COLO668 (cell line): ENCODE measurements around the gene TTC7B.
A peak's percentile ranks its signal among the peaks of the same experiment; 100 is the strongest.

Experiments used
- DNase-seq: peaks from one replicate; lab custom pipeline; 2025; ENCODE audit not compliant: unreplicated experiment; lab: John Stamatoyannopoulos, UW

Gene TTC7B

GRCh38 chr14:90579816-90580215, 236.4 kb downstream of the TTC7B start:
- no peak for DNase-seq

DNA sequence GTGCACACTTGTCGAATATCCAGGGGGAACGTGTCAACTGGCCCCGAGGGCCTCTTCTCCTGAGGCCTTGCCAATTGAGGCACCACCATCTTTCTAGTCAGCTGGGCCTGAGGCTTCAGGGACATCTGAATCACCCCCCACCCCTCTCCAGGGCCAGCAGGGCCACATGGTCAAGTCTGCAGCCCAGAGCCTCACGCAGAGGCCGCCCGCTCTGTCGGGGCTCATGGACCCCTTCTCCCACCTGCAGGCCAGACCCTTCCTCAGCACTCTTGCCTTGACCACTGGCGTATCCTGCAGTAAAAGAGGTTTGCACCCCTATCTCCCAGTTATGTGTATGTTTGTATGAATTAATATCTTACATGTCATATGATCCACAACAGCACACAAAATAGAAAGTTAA, 237.1 kb downstream of the TTC7B start:
- no peak for DNase-seq

GRCh38 chr14:90578283-90578985, 237.8 kb downstream of the TTC7B start:
- DNase-seq: no peak

- no peak for DNase-seq
These were observed 238.5 kb downstream of the TTC7B start for GRCh38 chr14:90577661-90578282.

- peak; percentile 20 for DNase-seq
These were observed 239.1 kb downstream of the TTC7B start for GRCh38 chr14:90576981-90577660.

- no peak for DNase-seq
These were observed 239.6 kb downstream of the TTC7B start for GRCh38 chr14:90576581-90576980.

DNA sequence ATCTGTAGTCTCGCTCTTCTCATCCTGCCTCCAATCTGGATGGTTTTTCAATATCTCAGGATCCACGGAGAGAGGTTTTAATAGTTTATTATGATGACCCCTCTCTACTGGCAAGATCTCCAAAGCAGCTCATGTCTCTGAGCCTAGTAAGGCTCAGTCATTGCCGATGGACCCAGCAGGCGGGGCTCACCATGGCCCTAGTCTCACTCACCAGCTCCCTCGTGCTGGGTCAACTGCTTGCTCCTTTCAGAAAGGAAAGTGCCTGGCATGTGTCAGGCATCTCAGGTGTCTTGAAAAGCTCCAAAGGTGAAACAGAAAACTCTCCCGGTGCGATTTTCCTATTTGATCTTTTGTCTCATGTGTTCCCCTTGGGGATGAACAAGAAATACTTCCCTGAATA, 240.4 kb downstream of the TTC7B start:
- no peak for DNase-seq

DNA sequence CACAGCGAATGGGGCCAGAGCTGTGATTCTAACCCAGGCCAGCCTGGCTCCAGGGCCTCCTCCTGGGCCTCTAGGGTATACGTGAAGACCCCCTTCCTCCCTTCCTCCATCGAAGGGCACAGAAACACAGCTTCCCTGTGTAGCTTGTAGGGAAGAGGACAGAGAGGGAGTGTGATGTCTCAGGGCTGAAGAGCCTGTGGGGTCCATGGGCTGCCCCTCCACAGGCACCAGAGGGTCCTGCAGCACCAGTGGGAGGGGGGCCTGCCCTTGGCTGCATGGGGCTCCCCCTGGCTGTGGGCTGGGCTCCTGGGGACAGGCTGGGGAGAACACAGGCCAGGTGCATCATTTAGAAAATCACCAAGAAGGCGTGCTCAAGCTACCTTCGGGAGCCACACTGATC, 240.9 kb downstream of the TTC7B start:
- DNase-seq: no peak

DNA sequence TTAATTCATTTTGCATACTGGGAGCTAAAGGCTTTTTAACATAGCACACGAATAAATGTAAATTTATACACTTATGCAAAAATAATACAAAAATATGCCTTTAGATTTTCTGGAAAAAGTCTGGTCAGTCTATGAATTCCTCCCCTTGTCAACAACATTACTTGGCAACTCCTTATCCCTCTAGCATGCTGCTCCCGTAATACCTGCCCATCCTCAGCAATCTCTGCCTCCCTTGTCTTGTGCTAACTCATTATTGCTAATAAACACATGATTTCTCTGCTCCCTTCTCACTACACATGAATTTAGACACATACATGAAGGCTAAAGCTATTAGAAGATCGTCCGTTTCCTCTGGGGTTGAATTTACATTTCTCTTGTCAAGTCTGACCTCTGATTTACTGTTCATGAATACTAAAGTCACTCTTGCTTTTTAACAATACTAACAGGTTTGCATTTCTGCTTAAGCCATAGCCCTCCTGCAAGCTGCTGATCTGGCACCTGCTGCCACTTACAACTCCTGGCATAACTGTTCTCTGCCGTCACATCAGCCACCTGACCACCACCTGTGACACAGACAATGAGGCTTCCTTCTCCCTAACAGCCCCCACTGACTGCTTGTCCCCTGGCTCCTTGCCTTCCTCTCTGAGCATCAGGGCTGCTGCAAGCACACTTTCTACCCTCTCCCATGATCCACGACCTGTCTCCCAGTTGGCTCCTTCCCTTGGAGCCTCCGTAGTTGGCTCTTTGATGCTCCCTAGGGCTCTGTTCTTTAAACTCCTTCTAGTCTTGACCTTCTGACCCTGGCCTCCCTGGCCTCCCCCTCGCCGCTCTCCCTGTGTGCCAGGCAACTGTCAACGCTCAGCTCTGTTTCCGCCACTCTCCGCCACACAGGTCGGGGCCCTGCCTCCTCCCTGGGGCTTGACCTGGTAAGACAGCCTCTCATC, 241.8 kb downstream of the TTC7B start:
- peak; percentile 69 for DNase-seq

DNA sequence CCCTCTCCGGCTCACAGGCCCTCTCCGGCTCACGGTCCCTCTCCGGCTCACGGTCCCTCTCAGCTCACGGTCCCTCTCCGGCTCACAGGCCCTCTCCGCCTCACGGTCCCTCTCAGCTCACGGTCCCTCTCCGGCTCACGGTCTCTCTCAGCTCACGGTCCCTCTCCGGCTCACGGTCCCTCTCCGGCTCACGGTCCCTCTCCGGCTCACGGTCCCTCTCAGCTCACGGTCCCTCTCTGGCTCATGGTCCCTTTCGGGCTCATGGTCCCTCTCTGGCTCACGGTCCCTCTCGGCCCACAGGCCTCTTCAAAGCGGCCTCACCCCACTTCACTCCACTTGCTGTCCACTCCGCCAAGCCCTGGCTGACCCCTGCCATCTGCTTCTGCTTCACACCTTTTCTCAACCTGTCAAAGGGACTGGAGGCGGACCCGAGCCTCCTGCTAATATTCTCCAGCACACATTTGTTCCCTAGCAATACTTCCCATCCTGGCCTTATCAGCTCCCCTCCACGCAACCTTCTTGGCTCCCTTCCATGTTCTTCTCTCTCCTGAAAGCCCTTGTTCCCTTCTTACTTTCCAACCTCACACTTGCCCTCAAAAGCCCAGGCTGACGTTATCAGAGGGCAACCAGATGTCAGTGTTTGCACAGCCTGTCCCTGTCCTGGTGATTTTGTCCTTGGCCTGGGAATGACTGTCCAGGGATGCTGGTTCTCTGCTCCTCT, 242.7 kb downstream of the TTC7B start:
- no peak for DNase-seq

DNA sequence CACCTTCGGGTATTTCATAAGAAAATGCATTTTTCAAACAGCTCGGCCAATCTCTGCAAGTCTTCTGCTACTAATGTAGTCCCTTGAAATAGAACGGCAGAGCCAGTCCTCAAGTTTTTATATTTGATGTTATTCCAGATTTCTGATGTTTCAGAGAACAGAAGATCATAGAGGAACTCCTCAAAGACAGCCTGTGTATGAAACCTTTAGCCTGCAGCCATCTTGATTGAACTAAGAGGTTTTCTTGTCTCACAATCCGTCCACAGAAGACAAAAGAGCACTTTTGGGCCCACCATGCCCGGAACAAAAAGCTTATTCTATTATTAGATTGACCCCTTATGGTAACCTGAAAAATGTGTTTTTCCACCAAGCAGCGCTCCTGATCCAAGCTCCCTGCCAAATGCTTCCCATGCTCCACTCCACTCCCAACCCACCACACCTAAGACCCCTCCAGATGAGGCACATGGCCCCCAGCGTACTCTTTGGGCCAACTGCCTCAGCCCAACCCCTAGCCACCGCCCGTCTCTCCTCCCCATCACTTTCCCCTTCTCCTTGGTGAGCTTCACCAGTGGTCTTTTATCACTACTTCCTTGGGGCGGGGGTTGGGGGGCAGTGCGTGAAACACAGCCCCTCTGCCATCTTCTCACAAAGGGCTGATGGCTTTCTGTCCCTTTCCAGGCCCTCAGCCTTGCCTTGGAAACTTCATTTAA, 243.6 kb downstream of the TTC7B start:
- no peak for DNase-seq

DNA sequence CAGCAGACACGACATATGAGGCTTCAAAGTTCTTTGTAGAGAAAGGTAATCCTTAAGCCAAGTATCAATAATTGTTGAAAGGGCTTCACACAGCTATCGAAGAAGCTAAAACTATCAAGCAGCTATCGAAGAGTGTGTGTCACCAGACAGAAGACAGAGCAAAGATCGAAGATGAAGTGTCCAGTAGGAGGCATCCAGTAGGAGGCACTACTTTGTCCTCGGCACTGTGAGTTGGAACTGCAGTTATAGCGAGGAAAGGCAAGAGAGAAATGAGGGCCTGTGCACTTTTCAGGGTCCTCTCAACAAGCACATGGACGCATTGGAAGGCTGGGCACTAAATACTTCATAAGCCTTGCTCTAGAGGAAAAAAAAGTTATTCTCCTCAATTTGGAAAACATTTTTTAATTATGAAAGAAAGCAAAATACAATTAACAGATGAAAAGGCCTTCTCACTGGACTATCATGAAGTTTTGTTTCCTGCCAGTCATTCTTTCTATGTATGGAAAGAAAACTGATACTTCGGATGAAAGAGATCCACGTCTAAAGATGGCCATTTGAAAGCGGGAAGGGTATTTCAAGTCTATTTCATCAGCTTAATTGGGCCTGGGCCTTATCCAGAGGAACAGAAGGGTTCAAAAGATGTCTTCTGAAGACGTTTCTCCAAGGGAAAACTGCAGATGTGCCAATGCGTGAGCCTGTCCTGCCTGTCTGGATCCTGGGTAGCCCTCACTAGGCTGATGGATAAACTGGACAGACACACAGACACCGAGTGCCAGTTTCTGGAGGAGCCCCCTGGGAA, 244.9 kb downstream of the TTC7B start:
- DNase-seq: no peak

DNA sequence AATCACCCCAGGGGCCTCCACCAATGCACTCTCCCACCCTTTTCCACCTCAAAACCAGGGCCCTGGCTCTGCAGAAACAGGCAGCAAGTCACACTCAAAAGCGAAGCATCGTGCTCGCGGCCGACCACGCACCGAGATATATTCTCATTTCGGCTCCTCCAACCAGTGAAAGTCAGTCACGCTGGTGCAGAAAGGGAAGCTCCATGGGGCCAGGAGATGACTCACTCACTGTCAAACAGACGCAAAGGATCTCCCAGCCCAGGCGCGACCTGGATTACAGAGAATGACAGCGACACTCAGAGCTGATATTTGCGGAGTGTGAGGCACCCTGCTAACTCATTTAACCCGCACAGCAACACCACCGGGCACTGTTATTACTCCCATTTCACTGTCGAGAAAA, 245.8 kb downstream of the TTC7B start:
- no peak for DNase-seq

- no peak for DNase-seq
These were observed 246.4 kb downstream of the TTC7B start for GRCh38 chr14:90569606-90570387.

- no peak for DNase-seq
These were observed 247.0 kb downstream of the TTC7B start for GRCh38 chr14:90569201-90569600.

DNA sequence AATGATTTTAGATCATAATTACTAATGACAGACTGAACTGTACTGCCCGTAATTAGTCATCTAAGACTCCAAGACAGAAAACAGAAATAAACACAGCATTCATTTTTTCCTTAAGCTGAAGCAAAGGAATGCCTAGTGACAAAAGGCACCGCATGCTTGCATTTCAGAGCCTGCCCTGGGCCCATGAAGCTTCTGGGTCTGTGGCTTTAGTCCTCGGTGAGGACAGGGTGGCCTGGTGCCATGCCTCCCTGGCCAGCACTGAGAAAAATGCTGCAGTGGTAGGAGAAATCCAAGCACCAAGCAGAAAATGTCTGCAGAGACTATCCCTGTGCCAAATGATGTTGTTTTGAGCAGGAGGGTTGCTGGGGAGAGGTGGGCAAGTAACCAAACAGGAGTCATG, 247.8 kb downstream of the TTC7B start:
- DNase-seq: no peak

GRCh38 chr14:90567991-90568390, 248.2 kb downstream of the TTC7B start:
- no peak for DNase-seq

DNA sequence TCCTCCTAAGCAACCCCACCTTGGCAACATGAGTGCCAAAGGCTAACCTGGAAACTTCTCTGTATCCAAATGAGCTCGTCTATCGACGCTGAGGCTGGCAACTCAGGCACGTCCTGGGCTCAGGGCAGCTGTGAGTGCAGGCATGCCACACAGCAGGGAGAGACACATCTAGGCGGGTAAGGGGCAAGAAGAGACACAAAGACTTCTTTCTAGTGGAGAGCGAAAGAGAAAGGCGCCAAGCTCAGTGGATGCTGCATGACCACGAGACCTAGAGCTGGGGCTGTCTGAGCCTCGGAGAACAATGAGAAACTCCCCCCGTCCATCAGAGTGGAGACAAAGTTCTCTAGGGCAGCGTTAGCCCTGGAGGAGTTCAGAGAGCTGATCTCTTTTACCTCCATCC, 249.0 kb downstream of the TTC7B start:
- no peak for DNase-seq
